Measurements from ENCODE around the gene SBF2. TPM values are rescaled to one million over a fixed set of nuclear protein-coding genes. Genes with fewer than 3 reads are reported as not detected.

Gene SBF2
- total RNA-seq, 4 donors from 2014 or later = 52.8 to 87.9 (median 62.4) TPM

GRCh38 chr11:9858218-9858617 is 435.8 kb downstream of the SBF2 start:
- Histone ChIP-seq H3K27ac (no peak overlapping the region), H3K27me3 (no peaks in the 10 kb centered on the region), H3K4me1 (peaks cover 0 to 13% (median 0%) of the 10 kb centered on the region in 3 donors), H3K4me3 (no peak overlapping the region), H3K36me3 (peaks cover 0 to 34% of the 10 kb centered on the region in 2 donors), H3K9me3 (no peaks in the 10 kb centered on the region)
- TF ChIP-seq POLR2AphosphoS5 (IDR thresholded peaks at IDR 0.05) (no peak), POLR2A (IDR thresholded peaks at IDR 0.05) (no peak), CTCF (IDR thresholded peaks at IDR 0.05) (no peak), EP300 (IDR thresholded peaks at IDR 0.05) (no peak)
- 69 to 77% methylated on average over 4 of the region's 4 CpGs for WGBS, 2 donors (ENCODE audit: low coverage in 1 of 2)
- ATAC-seq = no peak

- TF ChIP-seq POLR2AphosphoS5 (IDR thresholded peaks at IDR 0.05) (no peak), CTCF (IDR thresholded peaks at IDR 0.05) (no peak), EP300 (IDR thresholded peaks at IDR 0.05) (no peak), POLR2A (IDR thresholded peaks at IDR 0.05) (no peak)
- no peak for ATAC-seq
- Histone ChIP-seq H3K4me1 (peaks cover 0 to 13% (median 0%) of the 10 kb centered on the region in 3 donors), H3K27ac (no peak overlapping the region), H3K27me3 (no peaks in the 10 kb centered on the region), H3K4me3 (no peak overlapping the region), H3K9me3 (no peaks in the 10 kb centered on the region), H3K36me3 (peaks cover 0 to 50% of the 10 kb centered on the region in 2 donors)
- 94 to 96% methylated on average over 2 of the region's 2 CpGs for WGBS, 2 donors (ENCODE audit: low coverage in 1 of 2)
Observed at GRCh38 chr11:9855579-9856287, 438.3 kb downstream of the SBF2 start.

- no peaks in the 10 kb centered on the region for H3K27me3 ChIP-seq
- 80 to 100% methylated on average over 1 of the region's 1 CpG for WGBS, 2 donors (ENCODE audit: low coverage in 1 of 2)
Observed at GRCh38 chr11:9853929-9854552, 440.0 kb downstream of the SBF2 start.

GRCh38 chr11:9852465-9852864 is 441.6 kb downstream of the SBF2 start:
- Histone ChIP-seq H3K36me3 (peaks cover 0 to 64% of the 10 kb centered on the region in 2 donors), H3K9me3 (no peaks in the 10 kb centered on the region), H3K4me1 (no peaks in the 10 kb centered on the region), H3K4me3 (no peak overlapping the region), H3K27me3 (no peaks in the 10 kb centered on the region), H3K27ac (no peak overlapping the region)
- TF ChIP-seq POLR2A (IDR thresholded peaks at IDR 0.05) = no peak
- no peak for TF ChIP-seq CTCF (IDR thresholded peaks at IDR 0.05)
- no peak for TF ChIP-seq POLR2AphosphoS5 (IDR thresholded peaks at IDR 0.05)
- no peak for TF ChIP-seq EP300 (IDR thresholded peaks at IDR 0.05)
- ATAC-seq = no peak
- whole genome bisulfite sequencing, 2 donors (ENCODE audit: low coverage in 1 of 2) = 65 to 71% methylated on average over 2 of the region's 2 CpGs

More at GRCh38 chr11:9853929-9854552, 440.0 kb downstream of the SBF2 start:
- TF ChIP-seq CTCF (IDR thresholded peaks at IDR 0.05) (no peak), POLR2AphosphoS5 (IDR thresholded peaks at IDR 0.05) (no peak), EP300 (IDR thresholded peaks at IDR 0.05) (no peak), POLR2A (IDR thresholded peaks at IDR 0.05) (no peak)
- no peaks in the 10 kb centered on the region for H3K9me3 ChIP-seq
- no peak overlapping the region for H3K4me3 ChIP-seq
- H3K36me3 ChIP-seq = peaks cover 0 to 59% of the 10 kb centered on the region in 2 donors
- peaks cover 0 to 8% (median 0%) of the 10 kb centered on the region in 3 donors for H3K4me1 ChIP-seq
- ATAC-seq = no peak
- H3K27ac ChIP-seq = no peak overlapping the region

GRCh38 chr11:9851366-9851765 is 442.7 kb downstream of the SBF2 start:
- Histone ChIP-seq H3K9me3 (no peaks in the 10 kb centered on the region), H3K4me1 (no peaks in the 10 kb centered on the region), H3K4me3 (no peak overlapping the region), H3K27me3 (no peaks in the 10 kb centered on the region), H3K36me3 (peaks cover 0 to 71% of the 10 kb centered on the region in 2 donors), H3K27ac (no peak overlapping the region)
- TF ChIP-seq CTCF (IDR thresholded peaks at IDR 0.05) (no peak), POLR2A (IDR thresholded peaks at IDR 0.05) (no peak), POLR2AphosphoS5 (IDR thresholded peaks at IDR 0.05) (no peak), EP300 (IDR thresholded peaks at IDR 0.05) (no peak)
- 71 to 94% methylated on average over 4 of the region's 4 CpGs for WGBS, 2 donors (ENCODE audit: low coverage in 1 of 2)
- no peak for ATAC-seq

Data from gastroesophageal sphincter (tissue), 4 donors.